Measurements from ENCODE around the gene SMAD7.

The SMAD7 gene

GRCh38 chr18:48919547-48919946 lies 31.2 kb downstream of the SMAD7 start:
- in situ Hi-C loops (cut with MboI; ENCODE audit: low sequenced_read_pairs): no loop called here

- in situ Hi-C loops (cut with MboI; ENCODE audit: low sequenced_read_pairs): no loop called here
Measured at GRCh38 chr18:48918660-48919456, 31.9 kb downstream of the SMAD7 start.

DNA sequence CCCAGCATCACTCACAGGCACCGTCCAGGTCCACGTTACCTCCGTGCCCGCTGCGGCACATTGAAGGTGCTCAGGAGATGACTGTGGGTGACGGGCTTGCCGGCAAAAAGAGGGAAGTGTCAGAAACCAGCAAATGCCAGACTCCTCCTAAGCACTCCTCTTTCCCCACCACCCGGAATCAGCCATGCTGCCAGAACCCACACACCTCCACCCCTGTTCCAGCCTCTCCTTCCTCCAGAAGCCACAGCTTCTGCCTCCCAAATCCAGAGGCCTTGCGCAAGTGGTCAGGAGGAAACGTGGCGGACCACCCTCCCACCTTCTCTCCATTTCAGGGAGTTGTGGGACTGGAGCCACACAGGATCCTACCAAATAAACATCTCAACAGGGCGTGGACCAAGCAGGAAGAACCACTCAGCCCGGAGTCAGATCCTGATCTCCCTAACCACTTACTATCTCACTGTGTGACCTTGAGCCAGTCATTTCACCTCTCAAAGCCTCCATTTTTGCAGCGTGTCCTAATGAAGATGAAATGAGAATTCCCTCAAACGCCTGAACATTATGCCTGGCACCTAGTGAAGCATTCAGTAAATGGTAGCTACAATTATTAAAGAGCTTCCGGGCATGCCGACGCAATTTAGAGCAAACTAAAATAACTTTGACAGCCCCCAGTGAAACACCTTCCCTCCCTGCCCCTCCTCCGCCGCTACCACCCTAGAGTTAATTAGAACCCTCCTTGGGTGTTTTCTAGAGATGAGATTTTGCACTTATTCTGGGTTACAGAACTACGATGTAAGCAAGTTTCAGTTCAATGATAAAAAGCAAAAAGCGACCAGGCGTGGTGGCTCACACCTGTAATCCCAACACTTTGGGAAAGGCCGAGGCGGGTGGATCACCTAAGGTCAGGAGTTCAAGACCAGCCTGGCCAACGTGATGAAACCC lies 32.9 kb downstream of the SMAD7 start:
- in situ Hi-C loops (cut with MboI; ENCODE audit: low sequenced_read_pairs): no loop called here

GRCh38 chr18:48915626-48916425 lies 34.9 kb downstream of the SMAD7 start:
- in situ Hi-C loops (cut with MboI; ENCODE audit: low sequenced_read_pairs): no loop called here

DNA sequence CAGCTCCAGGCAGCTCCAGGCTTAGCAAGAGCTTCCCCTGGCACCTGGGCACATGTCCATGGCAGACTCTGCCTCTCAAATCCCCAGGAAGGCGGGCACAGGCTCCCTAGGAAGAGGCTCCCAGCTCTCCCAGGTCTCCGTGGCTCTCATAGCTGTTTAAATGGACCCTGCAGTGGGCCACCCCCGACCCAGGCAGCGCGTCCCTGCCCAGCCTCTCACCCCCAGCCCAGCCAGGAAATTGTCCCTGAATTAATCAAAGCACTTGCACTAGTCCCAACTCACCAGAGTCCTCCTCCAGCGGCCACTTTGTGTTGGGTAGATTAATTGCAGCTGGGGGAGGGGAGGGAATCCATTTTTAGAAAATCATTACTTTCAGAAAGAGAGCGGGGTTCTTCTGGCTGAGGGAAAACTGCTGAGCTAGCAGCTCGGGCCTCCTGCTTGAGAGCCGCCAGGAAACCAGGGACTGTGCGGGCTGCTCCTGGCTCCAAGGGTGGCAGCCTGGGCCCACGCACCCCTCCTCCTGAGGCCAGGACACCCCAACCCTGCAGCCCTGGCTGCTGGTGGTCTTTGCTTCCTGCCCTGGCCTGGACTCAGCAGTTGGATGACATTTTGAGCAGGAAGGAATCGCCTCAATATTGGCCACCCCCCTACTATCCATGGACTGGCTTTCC lies 36.0 kb downstream of the SMAD7 start:
- in situ Hi-C loops (cut with MboI; ENCODE audit: low sequenced_read_pairs): no loop called here

GRCh38 chr18:48913775-48914174 lies 37.0 kb downstream of the SMAD7 start:
- in situ Hi-C loops (cut with MboI; ENCODE audit: low sequenced_read_pairs): no loop called here

DNA sequence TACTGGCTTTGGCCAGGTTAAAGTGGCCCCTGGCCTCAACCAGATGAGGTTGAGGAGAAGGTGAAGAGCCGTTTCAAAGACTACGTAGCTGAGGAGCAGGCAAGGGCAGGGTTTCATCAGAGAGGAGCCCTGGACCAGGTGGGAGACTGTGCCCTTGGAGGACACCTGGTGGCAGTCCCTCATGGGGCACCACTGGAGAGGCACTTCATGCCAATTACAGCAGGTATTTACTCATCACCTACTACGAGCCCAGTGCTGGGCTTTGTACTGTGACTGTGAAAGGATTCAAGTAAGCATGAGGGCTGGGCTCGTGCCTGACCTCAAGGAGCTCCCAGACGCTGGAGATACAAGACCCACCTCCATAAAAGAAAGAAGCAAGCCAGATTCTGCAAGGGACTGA lies 37.6 kb downstream of the SMAD7 start:
- in situ Hi-C loops (cut with MboI; ENCODE audit: low sequenced_read_pairs): no loop called here

DNA sequence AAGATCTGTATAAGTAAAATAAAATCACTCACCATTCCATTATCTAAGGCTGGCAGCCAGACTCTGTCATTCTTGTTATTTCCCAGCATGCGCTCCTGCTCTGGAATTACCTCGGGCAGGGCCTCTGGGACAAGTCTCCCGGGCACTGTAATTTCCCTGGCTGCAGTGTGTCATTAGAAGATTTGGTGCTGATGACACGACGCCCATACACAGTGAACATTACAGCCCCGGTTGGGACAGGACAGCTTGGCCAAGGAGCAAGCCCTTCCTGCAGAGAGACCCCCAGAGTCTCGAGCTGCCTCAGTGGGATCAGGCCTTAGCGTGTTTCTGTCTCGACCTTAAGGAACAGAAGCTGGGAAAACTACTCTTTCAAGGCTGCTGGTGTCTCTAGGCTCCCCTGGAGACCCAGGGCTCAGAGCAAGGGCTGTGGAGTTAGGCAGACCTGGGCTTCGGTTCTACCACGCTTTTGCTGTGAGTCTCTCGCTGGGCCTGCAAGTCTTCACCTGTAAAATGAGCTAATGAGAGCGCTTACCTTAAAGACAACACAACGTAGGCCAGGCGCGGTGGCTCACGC lies 39.7 kb downstream of the SMAD7 start:
- in situ Hi-C loops (cut with MboI; ENCODE audit: low sequenced_read_pairs): no loop called here

DNA sequence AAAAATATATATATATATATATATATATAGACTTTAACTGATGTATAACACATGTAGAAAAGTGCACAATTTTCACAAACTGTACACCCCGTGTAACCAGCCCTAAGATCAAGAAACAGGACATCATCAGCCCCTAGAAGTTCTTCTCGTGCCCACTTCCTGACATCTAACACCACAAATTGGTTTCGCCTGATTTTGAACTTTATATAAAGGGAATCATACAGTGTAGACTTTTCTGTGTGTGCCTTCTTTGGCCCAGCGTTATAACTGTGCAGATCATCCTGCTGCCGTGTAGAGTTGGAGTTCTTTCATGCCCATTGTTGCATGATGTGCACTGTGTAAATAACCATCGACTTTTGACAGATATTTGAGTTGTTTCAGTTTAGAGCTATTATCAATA lies 41.0 kb downstream of the SMAD7 start:
- in situ Hi-C loops (cut with MboI; ENCODE audit: low sequenced_read_pairs): no loop called here

- in situ Hi-C loops (cut with MboI; ENCODE audit: low sequenced_read_pairs): no loop called here
Measured at GRCh38 chr18:48908916-48909315, 41.8 kb downstream of the SMAD7 start.

DNA sequence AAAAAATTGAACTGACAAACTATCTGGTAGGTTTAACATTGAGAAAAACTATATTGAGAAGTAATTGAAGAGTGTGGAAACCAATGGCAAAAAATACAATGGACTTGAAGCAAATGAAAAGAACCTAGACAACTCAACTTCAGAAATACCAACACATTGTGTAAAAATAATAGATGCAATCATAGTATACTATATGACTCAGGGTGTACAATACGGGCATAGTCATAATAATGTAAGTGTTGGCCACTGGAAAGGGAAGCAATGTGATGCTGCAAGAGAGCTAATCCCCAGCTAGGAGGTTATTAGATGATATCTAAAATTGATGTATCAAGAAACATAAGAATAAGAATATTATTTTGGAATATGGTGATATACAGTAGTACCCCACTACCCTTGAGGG lies 45.3 kb downstream of the SMAD7 start:
- in situ Hi-C loops (cut with MboI; ENCODE audit: low sequenced_read_pairs): no loop called here

GRCh38 chr18:48904847-48905394 lies 45.8 kb downstream of the SMAD7 start:
- in situ Hi-C loops (cut with MboI; ENCODE audit: low sequenced_read_pairs): no loop called here

- in situ Hi-C loops (cut with MboI; ENCODE audit: low sequenced_read_pairs): no loop called here
Measured at GRCh38 chr18:48904091-48904490, 46.7 kb downstream of the SMAD7 start.

- in situ Hi-C loops (cut with MboI; ENCODE audit: low sequenced_read_pairs): no loop called here
Measured at GRCh38 chr18:48902856-48903601, 47.7 kb downstream of the SMAD7 start.

DNA sequence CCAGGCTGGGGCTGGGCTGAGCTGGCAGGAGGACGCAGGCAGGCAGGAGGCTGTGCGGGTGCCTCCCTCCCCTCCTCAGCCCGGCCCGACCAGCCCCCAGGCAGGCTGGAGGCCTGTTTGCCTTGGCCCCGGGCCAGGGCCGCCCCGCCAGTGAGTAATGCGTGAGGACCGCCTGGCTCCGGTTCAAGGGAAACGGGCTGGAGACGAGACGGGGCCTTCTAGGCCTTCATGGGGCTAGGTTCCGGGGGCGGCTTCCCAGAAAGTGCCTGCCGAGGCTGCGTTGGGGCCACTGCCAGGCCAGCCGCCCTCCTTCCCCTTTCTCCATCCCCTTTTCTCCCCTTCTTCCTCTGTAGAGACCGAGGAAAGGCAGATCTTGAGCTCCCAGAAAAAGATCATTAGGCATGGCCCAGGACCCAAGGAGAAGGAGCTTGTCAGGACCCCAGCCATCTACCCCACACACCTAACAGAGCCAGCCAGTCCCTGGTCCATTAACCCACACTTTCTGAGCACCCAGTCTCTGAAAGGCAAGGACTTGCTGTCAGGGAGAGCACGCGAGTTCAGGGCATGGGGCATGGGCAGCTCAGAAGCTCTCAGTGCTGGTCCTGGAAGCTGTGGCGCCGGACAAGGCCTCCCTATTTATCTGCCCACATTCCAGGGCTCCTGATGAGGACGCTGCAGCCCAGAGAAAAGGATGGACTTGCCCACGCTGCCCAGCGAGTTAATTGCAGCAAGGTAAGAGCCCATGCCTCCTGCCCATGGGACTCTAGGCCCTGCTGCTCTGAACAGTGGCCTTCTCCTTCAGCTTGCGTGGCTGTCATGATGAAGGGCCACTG lies 48.5 kb downstream of the SMAD7 start:
- in situ Hi-C loops (cut with MboI; ENCODE audit: low sequenced_read_pairs): no loop called here

- in situ Hi-C loops (cut with MboI; ENCODE audit: low sequenced_read_pairs): no loop called here
Measured at GRCh38 chr18:48901145-48902022, 49.4 kb downstream of the SMAD7 start.

DNA sequence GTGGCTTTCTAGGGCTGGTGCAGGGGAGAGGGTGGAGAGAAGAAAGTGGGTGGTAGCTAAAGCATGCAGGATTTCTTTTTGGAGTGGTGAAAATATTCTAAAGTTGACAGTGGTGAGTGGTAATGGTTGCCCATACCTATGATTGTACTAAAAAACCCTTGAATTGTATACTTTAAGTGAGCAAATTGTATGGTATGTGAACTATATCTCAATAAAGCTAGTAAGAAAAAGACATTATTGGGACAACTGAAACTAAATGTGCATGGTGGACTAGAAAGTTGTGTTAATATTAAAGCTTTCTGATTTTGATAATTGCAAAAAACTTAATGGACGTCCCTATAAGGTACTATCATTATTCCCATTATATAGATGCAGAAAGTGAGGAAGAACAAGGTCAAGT lies 50.3 kb downstream of the SMAD7 start:
- in situ Hi-C loops (cut with MboI; ENCODE audit: low sequenced_read_pairs): no loop called here

All from hTERT RPE-1 (cell line).